Heart left ventricle (tissue), 13 donors: Measurements from ENCODE around the gene RTN3.

ENCODE experiments used
- CTCF ChIP-seq, 12 donors: fragments of 200-600 bp; sonication (generic) in 4 of 12; IDR thresholded peaks; one replicate each; pipeline versions ENCODE4 v1.5.0 to v1.8.0; 2018 to 2022; ENCODE audit warnings: antibody characterized with exemption in 12 of 12, mild to moderate bottlenecking in 5 of 12
- POLR2A ChIP-seq, 2 donors: fragments of 450-650 bp; IDR thresholded peaks; one replicate each; pipeline ENCODE4 v1.6.1; 2017; ENCODE audit warnings: antibody characterized with exemption in 2 of 2, mild to moderate bottlenecking in 2 of 2, moderate library complexity in 2 of 2
- donor health status: ischemic (EF 13 %, LVEDD 7.1; RV severe dilation, severe dysfunction).
- donor health status: DM: no; HTN: yes; CAD: no.
- donor health status: DM: no; HTN: no; CAD: no.
- donor health status: ischemic (EF 25% LVEDD 6.9; RV normal size, moderate dysfunction).
- donor health status: ischemic (EF 25% LVEDD 5.7; RV mildly dilated, moderate dysfunction).
- donor health status: ischemic (EF 35%, LVEDD 5.7; RV mildly dilated, moderate dysfunction).
- donor health status: nonischemic (EF 11% LVEDD 7.7; RV severe dilation, severe dysfunction).
- donor health status: DM: yes; HTN: yes; CAD: no.
- donor health status: PGD.
- donor health status: ischemic (EF 29% LVEDD 5.4; RV normal size, mild dysfunction).
- donor health status: nonischemic (EF 23%, LVEDD 6.1; RV moderate dilation, normal function).

- TF ChIP-seq CTCF (IDR thresholded peaks at IDR 0.05): no peak
- TF ChIP-seq POLR2A (IDR thresholded peaks at IDR 0.05): no peak
Measured at GRCh38 chr11:63747011-63747410, 65.7 kb downstream of the RTN3 start.
